ENCODE measurements around the gene LGALS14. TPM values are rescaled to one million over a fixed set of nuclear protein-coding genes. Genes with fewer than 3 reads are reported as not detected.

The LGALS14 gene, protein sequence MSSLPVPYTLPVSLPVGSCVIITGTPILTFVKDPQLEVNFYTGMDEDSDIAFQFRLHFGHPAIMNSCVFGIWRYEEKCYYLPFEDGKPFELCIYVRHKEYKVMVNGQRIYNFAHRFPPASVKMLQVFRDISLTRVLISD
- total RNA-seq (2022; extraction: Qiagen RNA extraction) = not detected in 5 replicates

GRCh38 chr19:39704181-39705044, at the start of gene LGALS14:
LGALS14 (plus strand) TSS chr19:39704481; CDS start chr19:39704529, 48 bp downstream.

GRCh38 chr19:39655613-39656012, 48.7 kb upstream of the LGALS14 start, which contains the start of gene LGALS16:
LGALS16 (plus strand) TSS chr19:39655913; CDS start chr19:39655962, 49 bp downstream.

GRCh38 chr19:39737891-39738290, 33.6 kb downstream of the LGALS14 start, which contains the start of gene CLC:
CLC (minus strand) TSS chr19:39738029; CDS start chr19:39737952, 77 bp downstream.

Other genes starting within 250 kb of the LGALS14 start
- gene TIMM50, start 223.6 kb upstream of the LGALS14 start, total RNA-seq (2022; extraction: Qiagen RNA extraction) = 175 to 234 TPM (median 221 TPM) in 5 replicates
- 7.2 to 9.6 TPM (median 9.0 TPM) in 5 replicates for gene DLL3, start 205.5 kb upstream of the LGALS14 start, total RNA-seq (2022; extraction: Qiagen RNA extraction)
- 0.05 TPM in 1 of 5 replicates, not detected in the others for gene SELENOV, start 189.3 kb upstream of the LGALS14 start, total RNA-seq (2022; extraction: Qiagen RNA extraction)
- gene EID2B, start 171.6 kb upstream of the LGALS14 start, total RNA-seq (2022; extraction: Qiagen RNA extraction) = 5.8 to 7.8 TPM (median 7.2 TPM) in 5 replicates
- 35.1 to 39.3 TPM (median 35.6 TPM) in 5 replicates for gene EID2, start 164.3 kb upstream of the LGALS14 start, total RNA-seq (2022; extraction: Qiagen RNA extraction)
- gene LGALS13, start 102.0 kb upstream of the LGALS14 start, total RNA-seq (2022; extraction: Qiagen RNA extraction) = not detected in 5 replicates
- gene LGALS16, start 48.6 kb upstream of the LGALS14 start, total RNA-seq (2022; extraction: Qiagen RNA extraction) = not detected in 5 replicates
- not detected in 5 replicates for gene CLC, start 33.5 kb downstream of the LGALS14 start, total RNA-seq (2022; extraction: Qiagen RNA extraction)
- gene LEUTX, start 74.4 kb downstream of the LGALS14 start, total RNA-seq (2022; extraction: Qiagen RNA extraction) = not detected in 5 replicates
- gene DYRK1B, start 129.7 kb downstream of the LGALS14 start, total RNA-seq (2022; extraction: Qiagen RNA extraction) = 17.4 to 23.0 TPM (median 20.2 TPM) in 5 replicates
- 649 to 753 TPM (median 689 TPM) in 5 replicates for gene FBL, start 141.9 kb downstream of the LGALS14 start, total RNA-seq (2022; extraction: Qiagen RNA extraction)
- gene FCGBP, start 230.2 kb downstream of the LGALS14 start, total RNA-seq (2022; extraction: Qiagen RNA extraction) = 0.21 to 1.2 TPM (median 0.82 TPM) in 5 replicates

All from A549 treated with dexamethasone at 1 μM for 4 hours (cell line).